GM12878 (cell line): ENCODE results near the gene MYO16. TPM values are rescaled to one million over a fixed set of nuclear protein-coding genes. Genes with fewer than 3 reads are reported as not detected.

Source experiments
- ATAC-seq: fragments of 200-7000 bp; cut with Tn5 transposase; 3 replicates; pipeline ENCODE4 v1.9.1; 2020; ENCODE audit warnings: mild to moderate bottlenecking, moderate library complexity
- BruUV-seq: library from RNA; stranded (reverse); fragments of 400-500 nt; replicated peaks from 2 replicates; lab custom pipeline; 2021; lab: Mats Ljungman, UMichigan
- CTCF ChIA-PET: fragments of 300-600 bp; sonication (Branson Sonifier 250); formaldehyde crosslinking; extraction: SDS; loops from one replicate; lab custom pipeline; 2021; ENCODE audit warnings: inconsistent platforms; lab: Yijun Ruan, JAX
- POLR2A ChIA-PET: fragments of 350-600 bp; formaldehyde crosslinking; extraction: SDS; loops from one replicate; lab custom pipeline; 2021; ENCODE audit warnings: inconsistent platforms; lab: Charles Lee
- RAD21 ChIA-PET: fragments of 300-600 bp; sonication (Branson Sonifier 250); formaldehyde crosslinking; loops from one replicate; lab custom pipeline; 2023; ENCODE audit warnings: antibody characterized with exemption; ENCODE audit not compliant: unreplicated experiment; lab: Charles Lee
- SMC1A ChIA-PET: fragments of 300-600 bp; sonication (Branson Sonifier 250); formaldehyde crosslinking; loops from one replicate; lab custom pipeline; 2023; ENCODE audit not compliant: unreplicated experiment, uncharacterized antibody; lab: Charles Lee
- DNase-seq: peaks from one replicate; pipeline ENCODE4 v3.0.0-alpha.2; 2011; ENCODE audit warnings: low read depth, low spot score
- FAIRE-seq: peaks from 3 replicates; lab custom pipeline; 2011; peaks lifted over from hg19 to GRCh38; lab: Jason Lieb, UNC
- H2AFZ ChIP-seq: 2 replicates; pipeline ENCODE4 v1.6.0; 2011; ENCODE audit warnings: low read depth, low read length, control low read depth; ENCODE audit not compliant: control insufficient read depth
- H3K27ac ChIP-seq: 2 replicates; pipeline ENCODE4 v1.5.1; 2011; ENCODE audit warnings: control low read depth; ENCODE audit not compliant: control insufficient read depth, insufficient read depth
- H3K27me3 ChIP-seq, 2 experiments: replicated peaks in 1 of 2; 2 replicates each; pipeline versions ENCODE4 v1.6.0 to v1.6.1; 2011; ENCODE audit warnings: low read length in 1 of 2; ENCODE audit not compliant: control insufficient read depth in 2 of 2, insufficient read depth in 2 of 2
- H3K36me3 ChIP-seq, 2 experiments: 2 replicates each; pipeline ENCODE4 v1.5.1; 2011; ENCODE audit warnings: low read length in 1 of 2; ENCODE audit not compliant: control insufficient read depth in 2 of 2, insufficient read depth in 2 of 2
- H3K4me1 ChIP-seq: 2 replicates; pipeline ENCODE4 v1.6.1; 2011; ENCODE audit warnings: mild to moderate bottlenecking, low read length, moderate library complexity, mixed read lengths; ENCODE audit not compliant: control insufficient read depth, insufficient read depth
- H3K4me2 ChIP-seq: 2 replicates; pipeline ENCODE4 v1.6.0; 2011; ENCODE audit warnings: control low read depth; ENCODE audit not compliant: control insufficient read depth, insufficient read depth
- H3K4me3 ChIP-seq: fragments of 200-600 bp; sonication (generic); 2 replicates; pipeline ENCODE4 v1.5.1; 2016
- H3K79me2 ChIP-seq: 2 replicates; pipeline ENCODE4 v1.6.0; 2011; ENCODE audit warnings: low read length; ENCODE audit not compliant: control insufficient read depth, insufficient read depth
- H3K9ac ChIP-seq: 2 replicates; pipeline ENCODE4 v1.8.0; 2011; ENCODE audit warnings: low read length, control low read depth, mixed read lengths; ENCODE audit not compliant: control insufficient read depth, insufficient read depth
- H3K9me3 ChIP-seq: replicated peaks from 3 replicates; pipeline ENCODE4 v1.5.1; 2011; ENCODE audit warnings: mild to moderate bottlenecking, low read length; ENCODE audit not compliant: control insufficient read depth, insufficient read depth
- H4K20me1 ChIP-seq: 2 replicates; pipeline ENCODE4 v1.6.0; 2011; ENCODE audit not compliant: control insufficient read depth, insufficient read depth
- ASH2L ChIP-seq: fragments of 300-600, 200-600 bp; sonication (generic); IDR thresholded peaks from 2 replicates; pipeline ENCODE4 v1.6.1; 2017; ENCODE audit warnings: low read depth, mild to moderate bottlenecking, borderline replicate concordance
- ATF3 ChIP-seq: IDR thresholded peaks from 2 replicates; pipeline ENCODE4 v1.6.1; 2011; ENCODE audit warnings: low read depth, mild to moderate bottlenecking, low read length, moderate library complexity, borderline replicate concordance; ENCODE audit errors: extremely low read depth
- BACH1 ChIP-seq: fragments of 450-650 bp; IDR thresholded peaks from 2 replicates; pipeline ENCODE4 v1.6.1; 2017; ENCODE audit warnings: mild to moderate bottlenecking, borderline replicate concordance
- BCL3 ChIP-seq: IDR thresholded peaks from 2 replicates; pipeline ENCODE4 v1.6.1; 2011; ENCODE audit warnings: borderline replicate concordance, low read depth, mild to moderate bottlenecking, moderate library complexity, low read length; ENCODE audit not compliant: insufficient read depth, poor library complexity, severe bottlenecking
- CEBPB ChIP-seq, 2 experiments: fragments of 150-350 bp in 1 of 2; IDR thresholded peaks; 2 replicates each; pipeline ENCODE4 v1.6.1; 2012 to 2014; ENCODE audit warnings: low read depth in 2 of 2, low read length in 2 of 2, borderline replicate concordance in 1 of 2, inconsistent platforms in 1 of 2
- EGR1 ChIP-seq, 2 experiments: IDR thresholded peaks; 1 replicate in 1 of 2; 2 replicates in 1 of 2; pipeline ENCODE4 v1.6.1; 2011 to 2012; ENCODE audit warnings: low read depth in 2 of 2, low read length in 2 of 2, borderline replicate concordance in 1 of 2, mild to moderate bottlenecking in 1 of 2, moderate library complexity in 1 of 2
- ESRRA ChIP-seq: IDR thresholded peaks from 2 replicates; pipeline ENCODE4 v1.6.1; 2012; ENCODE audit warnings: mild to moderate bottlenecking, low read length, improper control_type of control experiment
- LARP7 ChIP-seq: fragments of 450-650 bp; IDR thresholded peaks from 2 replicates; pipeline ENCODE4 v1.6.1; 2017; ENCODE audit warnings: mild to moderate bottlenecking
- NFXL1 ChIP-seq: fragments of 450-650 bp; IDR thresholded peaks from 2 replicates; pipeline ENCODE4 v1.6.1; 2017; ENCODE audit warnings: antibody characterized with exemption, mild to moderate bottlenecking, borderline replicate concordance
- POLR2AphosphoS5 ChIP-seq: IDR thresholded peaks from 2 replicates; pipeline ENCODE4 v1.6.1; 2011; ENCODE audit warnings: mild to moderate bottlenecking, low read length, inconsistent platforms
- POU2F2 ChIP-seq: IDR thresholded peaks from 3 replicates; pipeline ENCODE4 v1.6.1; 2011; ENCODE audit warnings: low read depth, mild to moderate bottlenecking, low read length, borderline replicate concordance
- RCOR1 ChIP-seq: conservative IDR thresholded peaks from 2 replicates; pipeline ENCODE4 v1.6.1; 2012; ENCODE audit warnings: low read depth, low read length, improper control_type of control experiment
- SIX5 ChIP-seq: IDR thresholded peaks from 2 replicates; pipeline ENCODE4 v1.6.1; 2011; ENCODE audit warnings: mild to moderate bottlenecking, low read depth, low read length, moderate library complexity; ENCODE audit not compliant: severe bottlenecking
- STAT1 ChIP-seq: fragments of 450-650 bp; conservative IDR thresholded peaks from 2 replicates; pipeline ENCODE4 v1.6.1; 2014; ENCODE audit warnings: antibody characterized with exemption, mild to moderate bottlenecking
- SUPT20H ChIP-seq: IDR thresholded peaks from 2 replicates; pipeline ENCODE4 v1.6.1; 2011; ENCODE audit warnings: low read depth, mild to moderate bottlenecking, low read length, moderate library complexity, borderline replicate concordance; ENCODE audit not compliant: control insufficient read depth
- ZBTB4 ChIP-seq: fragments of 450-650 bp; formaldehyde crosslinking; IDR thresholded peaks from 2 replicates; pipeline ENCODE4 v1.4.0; 2022; ENCODE audit warnings: mild to moderate bottlenecking, moderate library complexity
- ZNF207 ChIP-seq: fragments of 450-650 bp; IDR thresholded peaks from 2 replicates; pipeline ENCODE4 v1.6.1; 2014; ENCODE audit warnings: antibody characterized with exemption, mild to moderate bottlenecking, borderline replicate concordance
- WGBS: methylation state at CpG from one replicate; pipeline ENCODE4 v1.1.6; 2016; ENCODE audit warnings: low lambda C conversion rate; ENCODE audit not compliant: insufficient replicate concordance, insufficient coverage; ENCODE audit errors: missing lambda C conversion rate; 5-methylcytosine and 5-hydroxymethylcytosine counted together
- in situ Hi-C: fragments of 300-500 bp; cut with MboI; formaldehyde crosslinking; loops from 9 replicates; pipeline ENCODE4 v1.14.3; 2018; ENCODE audit warnings: mixed read lengths
- intact Hi-C: fragments of 100-400 bp; cut with micrococcal nuclease; formaldehyde crosslinking; loops from one replicate; pipeline ENCODE4 v1.14.2; 2022; ENCODE audit not compliant: unreplicated experiment
- polyA plus RNA-seq, 11 experiments: library from polyadenylated mRNA; depleted of rRNA in 4 of 11; unstranded in 6 of 11; stranded (reverse) in 5 of 11; fragments of >200 nt; fragmentation: Nextera tagmentation in 4 of 11; fragmentation: Illumina TruSeq in 1 of 11; extraction: Ambion mirVana in 4 of 11; extraction: Trizol in 1 of 11; gene quantifications; 1 replicate in 1 of 11; 2 replicates in 10 of 11; pipeline versions ENCODE4 v1.2.1 to v1.2.3, GENCODE V29; 2011 to 2016; ENCODE audit warnings: inconsistent platforms in 2 of 11, missing spikeins in 2 of 11, low read depth in 1 of 11
- total RNA-seq, 4 experiments: library from RNA; depleted of rRNA in 3 of 4; stranded (reverse); fragments of >200 nt in 3 of 4; fragmentation: Illumina TruSeq in 1 of 4; extraction: Trizol in 1 of 4; gene quantifications; 2 replicates each; pipeline versions ENCODE4 v1.2.1 to v1.2.3, GENCODE V29; 2013 to 2021

The MYO16 gene
- total and polyA plus RNA-seq, 10 of the 15 experiments (the other 5 are each of a cell fraction or from before 2014, with no cell fraction given): under 0.01 to 1.7 (median 0.05) TPM; not detected in 4

GRCh38 chr13:109096101-109096500 lies 466.7 kb downstream of the MYO16 start:
- no peaks in the 10 kb centered on the region for H3K27me3 ChIP-seq
- no peak for ATAC-seq
- no peak overlapping the region for H3K4me2 ChIP-seq
- SMC1A ChIA-PET: no interaction called here
- no peak for FAIRE-seq
- no TSS peak for BruUV-seq
- POLR2A ChIA-PET: no interaction called here
- CTCF ChIA-PET: no interaction called here
- H3K79me2 ChIP-seq: no peaks in the 10 kb centered on the region
- no peaks in the 10 kb centered on the region for H4K20me1 ChIP-seq
- H3K27ac ChIP-seq: no peak overlapping the region
- no peaks in the 10 kb centered on the region for H3K36me3 ChIP-seq
- no peaks in the 10 kb centered on the region for H3K9me3 ChIP-seq
- DNase-seq: no peak
- no peak overlapping the region for H2AFZ ChIP-seq
- no peaks in the 10 kb centered on the region for H3K4me1 ChIP-seq
- H3K9ac ChIP-seq: no peak overlapping the region
- WGBS: 15% methylated on average over 6 of the region's 6 CpGs
- in situ Hi-C loops: no loop called here
- H3K4me3 ChIP-seq: no peak overlapping the region
- RAD21 ChIA-PET: no interaction called here
- intact Hi-C loops: no loop called here
- TF ChIP-seq SUPT20H (no peak), ESRRA (no peak), POLR2AphosphoS5 (no peak), BCL3 (no peak), EGR1 (IDR thresholded peaks at IDR 0.05; ENCODE audit: borderline replicate concordance in 1 of 2, low read depth in 2 of 2, low read length in 2 of 2) (no peak), BACH1 (no peak), RCOR1 (no peak), ASH2L (no peak), SIX5 (no peak), POU2F2 (no peak), CEBPB (IDR thresholded peaks at IDR 0.05; ENCODE audit: borderline replicate concordance in 1 of 2, low read depth in 2 of 2, low read length in 2 of 2) (no peak), NFXL1 (no peak), ATF3 (no peak), ZBTB4 (CRISPR knock-in tag) (no peak), LARP7 (no peak), ZNF207 (no peak), STAT1 (no peak)
